ENCODE results near the gene FXYD1. TPM values are rescaled to one million over a fixed set of nuclear protein-coding genes. Genes with fewer than 3 reads are reported as not detected.

FXYD1 gene
- total RNA-seq, 4 donors from 2014 or later = 42.8 to 140 (median 52.7) TPM

GRCh38 chr19:35179830-35180229 lies 41.2 kb downstream of the FXYD1 start:
- no peak for ATAC-seq
- no peak overlapping the region for H3K27ac ChIP-seq
- TF ChIP-seq CTCF (IDR thresholded peaks at IDR 0.05) (no peak), POLR2A (IDR thresholded peaks at IDR 0.05) (no peak), POLR2AphosphoS5 (IDR thresholded peaks at IDR 0.05) (no peak), EP300 (IDR thresholded peaks at IDR 0.05) (no peak)
- H3K9me3 ChIP-seq = peaks cover 0 to 18% (median 0%) of the 10 kb centered on the region in 3 donors
- H3K4me3 ChIP-seq = no peak overlapping the region
- 49 to 68% methylated on average over 2 to 3 of the region's 3 CpGs for WGBS, 2 donors (ENCODE audit: low coverage in 1 of 2)
- no peaks in the 10 kb centered on the region for H3K4me1 ChIP-seq
- H3K36me3 ChIP-seq = no peaks in the 10 kb centered on the region
- peaks cover 14% of the 10 kb centered on the region for H3K27me3 ChIP-seq

- ATAC-seq = no peak
- Histone ChIP-seq H3K27ac (no peak overlapping the region), H3K36me3 (no peaks in the 10 kb centered on the region), H3K27me3 (peaks cover 7% of the 10 kb centered on the region), H3K4me3 (no peak overlapping the region), H3K9me3 (peaks cover 0 to 18% (median 0%) of the 10 kb centered on the region in 3 donors), H3K4me1 (no peaks in the 10 kb centered on the region)
- TF ChIP-seq CTCF (IDR thresholded peaks at IDR 0.05) (no peak), POLR2A (IDR thresholded peaks at IDR 0.05) (no peak), POLR2AphosphoS5 (IDR thresholded peaks at IDR 0.05) (no peak), EP300 (IDR thresholded peaks at IDR 0.05) (no peak)
- WGBS, 2 donors (ENCODE audit: low coverage in 1 of 2) = 73 to 76% methylated on average over 1 of the region's 1 CpG
Measured at GRCh38 chr19:35181387-35181786, 42.8 kb downstream of the FXYD1 start.

GRCh38 chr19:35184267-35184666 lies 45.6 kb downstream of the FXYD1 start:
- Histone ChIP-seq H3K9me3 (peaks cover 0 to 18% (median 0%) of the 10 kb centered on the region in 3 donors), H3K4me3 (no peak overlapping the region), H3K4me1 (no peaks in the 10 kb centered on the region), H3K36me3 (no peaks in the 10 kb centered on the region), H3K27me3 (no peaks in the 10 kb centered on the region), H3K27ac (no peak overlapping the region)
- TF ChIP-seq POLR2A (IDR thresholded peaks at IDR 0.05) (no peak), POLR2AphosphoS5 (IDR thresholded peaks at IDR 0.05) (no peak), CTCF (IDR thresholded peaks at IDR 0.05) (no peak), EP300 (IDR thresholded peaks at IDR 0.05) (no peak)
- WGBS, 2 donors (ENCODE audit: low coverage in 1 of 2) = 79 to 88% methylated on average over 1 of the region's 1 CpG
- ATAC-seq = no peak

GRCh38 chr19:35184884-35185283 lies 46.3 kb downstream of the FXYD1 start:
- H3K4me1 ChIP-seq = no peaks in the 10 kb centered on the region
- H3K4me3 ChIP-seq = no peak overlapping the region
- H3K27ac ChIP-seq = no peak overlapping the region
- peaks cover 0 to 18% (median 0%) of the 10 kb centered on the region in 3 donors for H3K9me3 ChIP-seq
- no peaks in the 10 kb centered on the region for H3K27me3 ChIP-seq
- TF ChIP-seq EP300 (IDR thresholded peaks at IDR 0.05) (no peak), POLR2A (IDR thresholded peaks at IDR 0.05) (no peak), CTCF (IDR thresholded peaks at IDR 0.05) (no peak), POLR2AphosphoS5 (IDR thresholded peaks at IDR 0.05) (no peak)
- WGBS, 2 donors (ENCODE audit: low coverage in 1 of 2) = 77 to 79% methylated on average over 2 of the region's 2 CpGs
- ATAC-seq = no peak
- no peaks in the 10 kb centered on the region for H3K36me3 ChIP-seq

Small RNA genes lying within 50 kb of the gene (small RNA-seq; reads per million reads assigned to genes)
- gene AC020907.2 = 0 reads per million in 4 donors

Other genes starting within 250 kb of the FXYD1 start
- gene ZNF30, start 211.9 kb upstream of the FXYD1 start, total RNA-seq = 1 to 10 TPM in 3 of 4 donors, under 1 TPM in 1; 0.94 to 2.8 (median 2.4) TPM
- 10 to 100 TPM in 1 of 4 donors, 1 to 10 TPM in 3; 6.5 to 10.2 (median 7.3) TPM for gene ZNF792, start 174.6 kb upstream of the FXYD1 start, total RNA-seq
- 10 to 100 TPM; 22.0 to 40.0 (median 35.9) TPM for gene GRAMD1A, start 138.5 kb upstream of the FXYD1 start, total RNA-seq
- gene SCN1B, start 108.4 kb upstream of the FXYD1 start, total RNA-seq = 10 to 100 TPM in 2 of 4 donors, 1 to 10 TPM in 2; 5.3 to 13.2 (median 9.5) TPM
- 1 to 10 TPM in 1 of 4 donors, under 1 TPM in 2, not detected in 1; 0.17 to 1.2 (median 0.27) TPM for gene HPN, start 97.1 kb upstream of the FXYD1 start, total RNA-seq
- gene FXYD3, start 23.0 kb upstream of the FXYD1 start, total RNA-seq = 10 to 100 TPM in 1 of 4 donors, 1 to 10 TPM in 3; 1.2 to 38.8 (median 4.2) TPM
- gene LGI4, start 3.8 kb upstream of the FXYD1 start, total RNA-seq = 10 to 100 TPM; 24.8 to 47.9 (median 36.2) TPM
- gene FXYD7, start 4.4 kb downstream of the FXYD1 start, total RNA-seq = not detected
- 10 to 100 TPM; 18.8 to 42.5 (median 33.0) TPM for gene FXYD5, start 15.9 kb downstream of the FXYD1 start, total RNA-seq
- gene FAM187B, start 89.9 kb downstream of the FXYD1 start, total RNA-seq = not detected
- 1 to 10 TPM; 3.3 to 6.6 (median 5.2) TPM for gene LSR, start 110.2 kb downstream of the FXYD1 start, total RNA-seq
- gene USF2, start 130.1 kb downstream of the FXYD1 start, total RNA-seq = 100 to 1,000 TPM in 1 of 4 donors, 10 to 100 TPM in 3; 75.1 to 137 (median 93.0) TPM
- gene HAMP, start 143.7 kb downstream of the FXYD1 start, total RNA-seq = not detected
- gene MAG, start 153.3 kb downstream of the FXYD1 start, total RNA-seq = under 1 TPM in 1 of 4 donors, not detected in 3; 0.40 TPM
- 1 to 10 TPM; 2.7 to 5.6 (median 4.9) TPM for gene CD22, start 190.4 kb downstream of the FXYD1 start, total RNA-seq
- gene FFAR1, start 209.1 kb downstream of the FXYD1 start, total RNA-seq = not detected
- gene FFAR3, start 219.6 kb downstream of the FXYD1 start, total RNA-seq = under 1 TPM in 1 of 4 donors, not detected in 3; 0.13 TPM
- not detected for gene GPR42, start 232.2 kb downstream of the FXYD1 start, total RNA-seq